ENCODE measurements around the gene ZNF81. TPM values are rescaled to one million over a fixed set of nuclear protein-coding genes. Genes with fewer than 3 reads are reported as not detected.
"Not testable (repeated sequence)": the region's sequence is repeated elsewhere in the genome, so short reads cannot be mapped to it uniquely, and the experiment has no call there.

ZNF81 gene
- 6.1 and 12.3 TPM in 2 replicates for total RNA-seq (2014; rRNA removed; shearing (Covaris generic); ENCODE audit: low replicate concordance)

DNA sequence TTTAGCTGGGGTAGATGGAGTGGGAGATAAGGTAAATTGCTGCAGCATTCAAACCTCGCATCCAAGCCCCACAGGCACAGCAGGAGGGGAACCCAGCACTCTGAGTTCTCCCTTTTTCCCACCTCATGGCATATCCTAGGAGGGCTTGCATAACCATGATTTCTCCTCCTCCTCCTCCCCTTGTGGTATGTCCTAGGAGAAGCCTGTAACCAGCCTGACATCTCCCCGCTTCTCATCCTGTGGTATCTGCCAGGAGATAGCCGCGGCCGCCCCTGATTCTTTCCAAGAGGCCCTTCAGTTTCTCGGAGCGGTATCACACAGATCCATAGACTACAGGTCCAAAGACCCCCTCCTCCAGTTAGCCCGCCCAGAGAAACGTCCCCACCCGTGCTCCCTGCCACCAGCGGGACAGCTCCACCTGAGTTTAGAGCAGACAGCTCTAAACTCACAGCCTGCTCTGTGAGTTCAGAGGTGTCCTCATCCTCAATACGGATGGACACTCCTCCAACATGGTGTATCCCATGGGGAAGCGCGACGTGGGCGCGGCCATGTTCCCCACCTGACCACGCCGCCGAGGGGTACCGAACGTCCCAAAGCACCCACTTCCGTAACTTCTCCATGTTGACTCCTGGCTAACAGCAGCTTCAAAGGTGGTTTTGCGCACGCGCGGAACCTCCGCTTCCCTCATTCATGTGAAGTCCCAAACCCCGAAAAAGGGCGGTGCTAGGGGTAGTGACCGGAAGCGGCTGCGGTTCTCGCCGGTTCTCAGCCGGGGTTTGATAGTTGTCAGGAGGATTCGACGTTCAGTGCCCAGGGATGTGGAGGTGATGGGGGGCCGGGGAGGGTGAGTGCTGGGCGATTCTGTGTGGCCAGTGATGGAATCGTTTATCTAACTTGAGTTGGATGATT is at the start of gene ZNF81:
Gene ZNF81, plus strand, starts transcription at position 739 of the 909 bp plus-strand sequence. CDS start 9,366 bp downstream, outside the sequence.
- Histone ChIP-seq H4K20me1 (ENCODE audit: insufficient read depth, low read depth, low read length) (no peaks in the 10 kb centered on the region), H3K9me3 (ENCODE audit: low read length) (no peaks in the 10 kb centered on the region), H3K9ac (ENCODE audit: low read length) (peak within 1 kb of the TSS; percentile 76), H3K27ac (ENCODE audit: low read length) (peak within 1 kb of the TSS; percentile 48; the same call in 1 of the 2 replicates), H3K9me2 (replicated peaks; ENCODE audit: insufficient read depth, low read length) (no peaks in the 10 kb centered on the region), H3K79me2 (ENCODE audit: low read length) (peaks cover 29% of the 10 kb centered on the region), H3K4me2 (ENCODE audit: low read depth, low read length, poor library complexity, severe bottlenecking) (peak within 1 kb of the TSS; percentile 72), H3K4me1 (ENCODE audit: low read length) (peaks cover 20% of the 10 kb centered on the region), H3K4me3 (ENCODE audit: low read length) (peak within 1 kb of the TSS; percentile 74), H3K27me3 (ENCODE audit: low read length) (no peaks in the 10 kb centered on the region), H2AFZ (ENCODE audit: low read length) (peak within 1 kb of the TSS; percentile 67), H3K36me3 (ENCODE audit: insufficient read depth, low read length) (no peaks in the 10 kb centered on the region)
- DNase-seq, result peak; percentile 97

- Histone ChIP-seq H3K4me3 (ENCODE audit: low read length) (no peak overlapping the region), H3K36me3 (ENCODE audit: insufficient read depth, low read length) (no peaks in the 10 kb centered on the region), H2AFZ (ENCODE audit: low read length) (no peak overlapping the region), H4K20me1 (ENCODE audit: insufficient read depth, low read depth, low read length) (no peaks in the 10 kb centered on the region), H3K27ac (ENCODE audit: low read length) (no peak overlapping the region), H3K9me2 (replicated peaks; ENCODE audit: insufficient read depth, low read length) (no peaks in the 10 kb centered on the region; the same call in 1 of the 2 replicates), H3K79me2 (ENCODE audit: low read length) (no peaks in the 10 kb centered on the region), H3K9ac (ENCODE audit: low read length) (no peak overlapping the region), H3K9me3 (ENCODE audit: low read length) (no peaks in the 10 kb centered on the region), H3K27me3 (ENCODE audit: low read length) (no peaks in the 10 kb centered on the region), H3K4me1 (ENCODE audit: low read length) (no peaks in the 10 kb centered on the region), H3K4me2 (ENCODE audit: low read depth, low read length, poor library complexity, severe bottlenecking) (no peak overlapping the region)
- DNase-seq, result no peak
These were observed 40.2 kb upstream of the ZNF81 start for GRCh38 chrX:47796433-47796906.

DNA sequence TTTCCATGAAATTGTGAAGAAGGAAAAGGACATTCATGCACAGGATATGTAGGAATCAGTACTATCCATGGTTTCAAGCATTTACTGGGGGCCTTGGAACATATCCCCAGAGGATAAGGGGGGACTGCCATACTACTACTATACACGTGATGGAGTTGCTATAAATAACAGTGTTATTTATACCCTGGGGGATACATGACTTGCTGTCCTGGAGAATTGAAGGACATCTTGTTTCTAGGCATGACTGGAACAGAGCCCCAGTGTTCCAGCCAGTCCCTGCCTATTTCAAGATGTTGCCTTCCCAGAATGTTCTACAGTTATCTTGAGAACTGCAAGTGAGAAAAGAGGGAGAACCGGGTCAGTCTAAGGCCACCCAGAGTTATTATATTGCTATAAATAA is 39.6 kb upstream of the ZNF81 start:
- no peaks in the 10 kb centered on the region for H3K36me3 ChIP-seq (ENCODE audit: insufficient read depth, low read length)
- H3K4me2 ChIP-seq (ENCODE audit: low read depth, low read length, poor library complexity, severe bottlenecking), result no peak overlapping the region

DNA sequence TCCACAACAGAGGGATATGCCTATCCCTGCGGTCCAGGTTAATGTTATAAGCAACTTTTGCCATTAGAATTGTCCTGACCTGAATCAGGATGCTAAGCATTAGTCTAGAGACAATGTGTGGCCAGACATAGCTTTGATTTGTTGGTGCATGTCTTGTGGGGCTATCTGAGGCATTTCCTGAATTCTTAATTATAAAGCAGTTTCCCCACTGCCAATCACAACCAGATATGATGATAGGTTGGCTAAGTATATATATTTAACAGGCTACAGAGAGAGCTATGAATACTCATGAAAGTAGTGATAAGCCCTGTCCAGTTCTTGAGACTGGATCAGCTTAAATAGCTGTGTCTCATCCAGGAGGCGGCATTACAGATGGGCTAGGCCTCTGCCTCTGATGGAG is 37.8 kb upstream of the ZNF81 start:
- Histone ChIP-seq H3K36me3 (ENCODE audit: insufficient read depth, low read length) (no peaks in the 10 kb centered on the region), H3K9me3 (ENCODE audit: low read length) (no peaks in the 10 kb centered on the region), H3K4me1 (ENCODE audit: low read length) (no peaks in the 10 kb centered on the region), H3K9ac (ENCODE audit: low read length) (no peak overlapping the region), H4K20me1 (ENCODE audit: insufficient read depth, low read depth, low read length) (no peaks in the 10 kb centered on the region), H3K79me2 (ENCODE audit: low read length) (no peaks in the 10 kb centered on the region), H3K4me2 (ENCODE audit: low read depth, low read length, poor library complexity, severe bottlenecking) (no peak overlapping the region), H3K4me3 (ENCODE audit: low read length) (no peak overlapping the region), H3K9me2 (replicated peaks; ENCODE audit: insufficient read depth, low read length) (no peaks in the 10 kb centered on the region; the same call in 1 of the 2 replicates), H2AFZ (ENCODE audit: low read length) (no peak overlapping the region), H3K27ac (ENCODE audit: low read length) (no peak overlapping the region), H3K27me3 (ENCODE audit: low read length) (no peaks in the 10 kb centered on the region)
- DNase-seq, result no peak

More for the DNA sequence above, 39.6 kb upstream of the ZNF81 start:
- no peak overlapping the region for H3K4me3 ChIP-seq (ENCODE audit: low read length)
- no peaks in the 10 kb centered on the region for H3K4me1 ChIP-seq (ENCODE audit: low read length)
- no peak overlapping the region for H2AFZ ChIP-seq (ENCODE audit: low read length)
- H3K27me3 ChIP-seq (ENCODE audit: low read length), result no peaks in the 10 kb centered on the region
- no peak overlapping the region for H3K27ac ChIP-seq (ENCODE audit: low read length)
- no peak for DNase-seq
- H3K9me3 ChIP-seq (ENCODE audit: low read length), result no peaks in the 10 kb centered on the region
- no peaks in the 10 kb centered on the region; the same call in 1 of the 2 replicates for H3K9me2 ChIP-seq (replicated peaks; ENCODE audit: insufficient read depth, low read length)
- H4K20me1 ChIP-seq (ENCODE audit: insufficient read depth, low read depth, low read length), result no peaks in the 10 kb centered on the region
- no peaks in the 10 kb centered on the region for H3K79me2 ChIP-seq (ENCODE audit: low read length)
- H3K9ac ChIP-seq (ENCODE audit: low read length), result no peak overlapping the region

- Histone ChIP-seq H3K79me2 (ENCODE audit: low read length) (no peaks in the 10 kb centered on the region), H3K9me3 (ENCODE audit: low read length) (no peaks in the 10 kb centered on the region)
These were observed 34.1 kb upstream of the ZNF81 start for GRCh38 chrX:47802589-47802988.

GRCh38 chrX:47803103-47803502 is 33.6 kb upstream of the ZNF81 start:
- not testable (repeated sequence) for H3K4me1 ChIP-seq (ENCODE audit: low read length); H3K4me3 ChIP-seq (ENCODE audit: low read length); H4K20me1 ChIP-seq (ENCODE audit: insufficient read depth, low read depth, low read length); H2AFZ ChIP-seq (ENCODE audit: low read length); H3K27me3 ChIP-seq (ENCODE audit: low read length); H3K9me3 ChIP-seq (ENCODE audit: low read length); H3K4me2 ChIP-seq (ENCODE audit: low read depth, low read length, poor library complexity, severe bottlenecking); H3K27ac ChIP-seq (ENCODE audit: low read length); H3K9me2 ChIP-seq (replicated peaks; ENCODE audit: insufficient read depth, low read length); H3K36me3 ChIP-seq (ENCODE audit: insufficient read depth, low read length); H3K79me2 ChIP-seq (ENCODE audit: low read length); DNase-seq; H3K9ac ChIP-seq (ENCODE audit: low read length)

More at GRCh38 chrX:47802589-47802988, 34.1 kb upstream of the ZNF81 start:
- H2AFZ ChIP-seq (ENCODE audit: low read length), result no peak overlapping the region
- H3K27ac ChIP-seq (ENCODE audit: low read length), result no peak overlapping the region
- H3K27me3 ChIP-seq (ENCODE audit: low read length), result no peaks in the 10 kb centered on the region
- no peak overlapping the region for H3K9ac ChIP-seq (ENCODE audit: low read length)
- no peak overlapping the region for H3K4me2 ChIP-seq (ENCODE audit: low read depth, low read length, poor library complexity, severe bottlenecking)
- no peak overlapping the region for H3K4me3 ChIP-seq (ENCODE audit: low read length)
- no peaks in the 10 kb centered on the region for H4K20me1 ChIP-seq (ENCODE audit: insufficient read depth, low read depth, low read length)
- no peaks in the 10 kb centered on the region for H3K4me1 ChIP-seq (ENCODE audit: low read length)
- no peak for DNase-seq
- H3K36me3 ChIP-seq (ENCODE audit: insufficient read depth, low read length), result no peaks in the 10 kb centered on the region
- no peaks in the 10 kb centered on the region; the same call in 1 of the 2 replicates for H3K9me2 ChIP-seq (replicated peaks; ENCODE audit: insufficient read depth, low read length)

GRCh38 chrX:47804315-47804714 is 32.4 kb upstream of the ZNF81 start:
- H4K20me1 ChIP-seq (ENCODE audit: insufficient read depth, low read depth, low read length), result no peaks in the 10 kb centered on the region
- H3K4me1 ChIP-seq (ENCODE audit: low read length), result no peaks in the 10 kb centered on the region
- H3K36me3 ChIP-seq (ENCODE audit: insufficient read depth, low read length), result no peaks in the 10 kb centered on the region
- no peak overlapping the region for H3K27ac ChIP-seq (ENCODE audit: low read length)
- no peaks in the 10 kb centered on the region; the same call in 1 of the 2 replicates for H3K9me2 ChIP-seq (replicated peaks; ENCODE audit: insufficient read depth, low read length)
- no peak for DNase-seq
- no peak overlapping the region for H3K4me3 ChIP-seq (ENCODE audit: low read length)
- H3K79me2 ChIP-seq (ENCODE audit: low read length), result no peaks in the 10 kb centered on the region
- H3K27me3 ChIP-seq (ENCODE audit: low read length), result no peaks in the 10 kb centered on the region
- H2AFZ ChIP-seq (ENCODE audit: low read length), result no peak overlapping the region
- H3K9me3 ChIP-seq (ENCODE audit: low read length), result no peaks in the 10 kb centered on the region
- no peak overlapping the region for H3K9ac ChIP-seq (ENCODE audit: low read length)
- no peak overlapping the region for H3K4me2 ChIP-seq (ENCODE audit: low read depth, low read length, poor library complexity, severe bottlenecking)

DNA sequence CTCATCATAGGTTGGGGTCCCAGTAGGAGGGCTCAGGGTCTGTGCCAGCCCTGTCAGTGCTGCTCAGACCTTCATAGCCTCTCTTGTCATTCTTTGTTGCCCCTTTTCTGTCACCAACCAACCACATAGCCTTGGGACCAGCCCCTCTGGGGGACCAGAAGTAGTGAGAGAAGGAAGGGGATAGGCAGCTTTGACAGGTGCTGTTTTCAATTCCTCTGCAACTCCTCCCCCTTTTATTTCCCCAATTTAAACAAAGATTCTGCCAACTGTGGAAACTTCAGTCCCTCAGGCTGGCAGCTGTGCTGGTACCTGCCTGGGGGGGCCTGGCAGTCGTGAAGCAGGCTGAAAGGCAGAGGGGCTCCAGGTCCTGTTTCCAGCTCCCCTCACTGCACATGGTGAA is 30.9 kb upstream of the ZNF81 start:
- not testable (repeated sequence) for H3K9me3 ChIP-seq (ENCODE audit: low read length); H4K20me1 ChIP-seq (ENCODE audit: insufficient read depth, low read depth, low read length); H3K9ac ChIP-seq (ENCODE audit: low read length); H3K4me2 ChIP-seq (ENCODE audit: low read depth, low read length, poor library complexity, severe bottlenecking); H3K4me3 ChIP-seq (ENCODE audit: low read length); H3K27ac ChIP-seq (ENCODE audit: low read length); H3K79me2 ChIP-seq (ENCODE audit: low read length); DNase-seq; H3K9me2 ChIP-seq (replicated peaks; ENCODE audit: insufficient read depth, low read length); H3K36me3 ChIP-seq (ENCODE audit: insufficient read depth, low read length); H2AFZ ChIP-seq (ENCODE audit: low read length); H3K27me3 ChIP-seq (ENCODE audit: low read length); H3K4me1 ChIP-seq (ENCODE audit: low read length)
